NCI-H526 (cell line): ENCODE results near the gene CIAPIN1.
"Not testable (repeated sequence)": the region's sequence is repeated elsewhere in the genome, so short reads cannot be mapped to it uniquely, and the experiment has no call there.

Experiments used
- DNase-seq, 2 experiments: peaks; one replicate each; lab custom pipeline; 2025; lab: John Stamatoyannopoulos, UW

The CIAPIN1 gene

GRCh38 chr16:57406881-57407280 is 40.3 kb downstream of the CIAPIN1 start:
- DNase-seq: no peak

DNA sequence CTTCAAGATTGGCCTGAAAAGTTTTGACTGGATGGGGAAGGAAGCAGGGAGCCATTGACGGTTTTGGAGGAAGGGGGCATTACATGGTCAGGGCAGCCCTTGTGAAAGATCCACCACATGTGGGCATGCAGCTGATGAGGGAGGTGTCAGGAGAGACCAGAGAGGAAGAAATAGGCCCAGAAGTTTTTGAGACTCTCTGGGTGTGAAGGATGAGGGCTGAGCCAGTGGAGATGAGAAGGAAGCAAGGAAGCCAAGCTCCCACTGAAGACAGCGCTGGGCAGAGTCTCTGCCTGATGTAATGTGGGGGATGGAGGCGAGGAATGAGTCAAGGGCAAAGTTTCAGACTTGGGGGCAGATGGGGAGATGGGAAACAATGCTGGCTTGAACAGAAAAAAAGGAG is 42.1 kb downstream of the CIAPIN1 start:
- no peak for DNase-seq

DNA sequence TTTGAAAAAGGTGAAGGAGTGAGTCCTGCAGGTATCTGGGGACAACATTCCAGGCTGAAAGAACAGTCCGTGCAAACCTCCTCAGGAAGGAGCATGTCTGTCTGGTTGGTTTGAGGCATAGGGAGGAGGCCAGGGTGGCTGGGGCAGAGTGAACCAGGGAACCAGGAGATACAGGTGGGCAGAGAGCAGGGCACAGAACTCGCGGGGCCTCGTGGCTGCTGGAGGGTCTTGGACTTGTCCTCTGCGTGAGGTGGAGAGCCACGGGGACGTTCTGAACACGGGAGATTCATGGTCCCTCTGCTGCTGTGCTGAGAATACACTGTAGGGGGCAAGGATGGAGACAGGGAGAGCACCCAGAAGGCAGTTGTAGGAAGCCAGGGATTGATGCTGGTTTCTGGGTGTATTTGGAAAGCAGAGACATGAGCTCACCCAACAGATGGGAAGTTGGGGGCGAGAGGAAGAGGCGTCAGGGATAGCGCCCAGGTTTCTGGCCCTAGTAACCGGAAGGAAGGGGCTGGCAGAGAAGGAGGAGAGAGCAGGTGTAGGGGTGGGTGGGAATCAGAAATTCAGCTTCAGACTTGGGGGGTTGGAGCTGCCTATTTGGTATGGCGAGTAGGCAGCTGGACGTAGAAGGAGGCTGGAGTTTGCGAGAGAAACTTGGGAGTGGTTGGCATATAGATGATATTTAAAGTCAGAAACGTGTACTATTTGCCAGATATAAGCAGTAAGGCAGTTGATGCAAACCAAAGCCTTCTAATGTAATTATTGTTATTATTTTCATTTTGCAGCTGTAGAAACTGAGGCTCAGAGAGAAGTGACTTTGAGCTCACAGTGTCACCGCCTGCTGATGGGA is 43.0 kb downstream of the CIAPIN1 start, which contains the start of gene CCL17:
Gene CCL17, plus strand, starts transcription at position 803 of the 853 bp plus-strand sequence. CDS start 9,166 bp downstream, outside the sequence.
- DNase-seq: no peak

DNA sequence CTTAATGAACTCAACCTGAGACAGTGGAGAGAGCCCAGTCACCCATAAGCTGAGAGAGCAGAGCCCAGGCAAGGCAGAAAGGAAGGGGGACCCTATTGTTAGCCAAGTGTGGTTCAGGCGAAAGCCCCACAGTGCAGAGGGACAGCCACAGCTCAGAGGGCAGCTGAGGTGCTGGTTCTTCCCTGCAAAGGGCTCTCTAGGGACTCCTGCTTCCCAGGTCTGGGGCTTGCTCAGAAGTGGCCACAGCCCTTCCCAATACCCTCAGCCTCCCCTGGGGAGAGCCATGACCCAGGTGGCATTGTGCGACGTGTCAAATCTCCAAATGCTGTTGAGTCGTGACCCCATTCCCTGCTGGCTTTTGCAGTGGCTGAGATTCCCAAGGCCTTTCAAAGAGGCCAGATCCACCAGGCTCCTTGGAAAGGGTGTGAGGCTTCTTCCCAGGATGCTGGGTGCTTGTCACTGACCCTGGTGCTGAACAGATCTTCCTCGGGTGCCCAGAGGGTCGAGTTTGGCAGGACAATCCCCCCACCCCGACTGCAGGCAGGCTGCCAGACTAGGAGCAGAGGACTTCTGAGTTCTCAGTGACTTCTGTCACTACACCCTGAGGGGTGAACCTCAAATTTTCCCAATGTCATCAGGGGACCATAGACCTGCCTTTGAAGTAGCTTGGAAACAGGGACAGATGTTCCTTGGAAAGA is 45.1 kb downstream of the CIAPIN1 start:
- no peak for DNase-seq

DNA sequence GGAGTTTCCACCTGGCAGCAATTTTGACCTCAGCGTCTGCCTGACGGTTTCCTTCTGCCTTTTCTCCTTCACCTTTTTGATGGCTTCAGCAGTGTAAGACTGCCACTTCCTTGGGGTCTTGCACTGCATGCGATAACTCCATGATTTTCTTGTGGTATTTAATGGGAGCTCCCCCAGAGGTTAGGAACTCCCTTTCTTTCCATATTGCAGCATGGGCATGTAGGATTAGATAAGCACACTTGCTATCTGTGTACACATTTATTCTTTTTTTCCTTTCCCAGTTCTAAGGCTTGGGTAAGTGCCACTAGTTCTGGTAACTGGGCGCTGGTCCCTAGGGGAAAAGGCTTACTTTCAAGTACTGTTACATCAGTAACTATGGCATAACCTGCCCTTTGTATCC is 49.7 kb downstream of the CIAPIN1 start:
- not testable (repeated sequence) for DNase-seq

DNA sequence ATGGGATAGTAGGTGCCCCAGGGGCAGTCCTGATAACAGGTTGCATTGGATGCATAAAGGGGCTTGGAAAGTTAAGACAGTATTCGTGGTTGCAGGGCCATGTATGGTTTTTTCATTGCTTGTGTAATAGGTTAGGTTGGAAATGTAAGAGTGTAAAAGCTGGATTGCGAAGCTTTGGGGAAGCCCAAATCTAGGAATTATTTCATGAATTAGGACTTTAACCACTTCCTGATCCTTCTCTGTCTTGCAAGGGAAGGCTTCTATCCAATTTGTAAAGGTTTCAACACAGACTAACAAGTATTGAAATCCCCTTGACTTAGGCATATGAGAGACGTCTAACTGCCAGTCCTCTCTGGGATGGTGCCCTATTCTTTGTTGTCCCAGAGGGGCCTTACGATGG is 50.4 kb downstream of the CIAPIN1 start:
- DNase-seq: no peak

DNA sequence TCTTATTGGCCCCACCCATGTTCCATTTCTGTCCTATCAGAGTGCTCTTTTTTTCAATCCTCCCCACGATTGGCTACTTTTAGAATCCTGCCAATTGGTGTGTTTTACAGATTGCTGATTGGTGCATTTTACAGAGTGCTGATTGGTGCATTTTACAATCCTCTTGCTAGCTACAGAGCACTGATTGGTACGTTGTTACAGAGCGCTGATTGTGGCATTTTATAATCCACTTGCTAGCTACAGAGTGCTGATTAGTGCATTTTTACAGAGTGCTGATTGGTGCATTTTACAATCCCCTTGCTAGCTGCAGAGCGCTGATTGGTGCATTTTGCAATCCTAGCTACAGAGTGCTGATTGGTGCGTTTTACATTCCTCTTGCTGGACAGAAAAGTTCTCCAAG is 52.2 kb downstream of the CIAPIN1 start:
- no peak for DNase-seq

GRCh38 chr16:57394444-57394843 is 52.7 kb downstream of the CIAPIN1 start:
- no peak for DNase-seq

- no peak for DNase-seq
These were observed 54.5 kb downstream of the CIAPIN1 start for GRCh38 chr16:57392694-57393093.

DNA sequence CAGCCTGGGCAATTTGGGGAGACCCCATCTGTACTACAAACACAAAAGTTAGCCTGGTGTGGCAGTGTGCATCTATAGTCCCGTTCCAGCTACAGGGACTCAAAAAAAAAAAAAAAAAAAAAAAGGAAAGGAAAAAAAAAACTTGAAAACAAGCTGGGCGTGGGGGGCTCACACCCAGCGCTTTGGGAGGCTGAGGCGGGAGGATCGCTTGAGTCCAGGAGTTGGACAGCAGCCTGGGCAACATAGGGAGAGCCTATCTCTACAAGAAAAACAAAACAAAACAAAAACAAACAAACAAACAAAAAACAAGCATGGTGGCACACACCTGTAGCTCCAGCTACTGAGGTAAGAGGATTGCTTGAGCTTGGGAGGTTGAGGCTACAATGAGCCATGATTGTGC is 55.5 kb downstream of the CIAPIN1 start:
- DNase-seq: no peak

DNA sequence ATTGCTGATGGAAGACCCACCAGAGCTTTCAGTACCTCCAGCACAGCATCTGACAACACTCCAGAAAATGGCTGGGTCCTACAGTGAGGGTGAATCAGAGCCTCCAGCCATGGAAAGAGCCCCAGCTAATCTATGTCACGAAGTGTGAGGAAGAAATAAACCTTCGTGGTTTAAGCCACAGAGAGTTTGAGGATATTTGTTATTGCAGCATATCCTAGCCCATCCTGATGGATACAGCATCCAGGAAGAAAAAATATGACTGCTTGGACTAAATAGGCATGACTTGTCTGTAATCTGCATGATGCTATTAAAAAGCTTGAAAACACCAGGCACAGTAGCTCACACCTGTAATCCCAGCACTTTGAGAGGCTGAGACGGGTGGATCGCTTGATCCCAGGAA is 55.9 kb downstream of the CIAPIN1 start:
- no peak for DNase-seq

DNA sequence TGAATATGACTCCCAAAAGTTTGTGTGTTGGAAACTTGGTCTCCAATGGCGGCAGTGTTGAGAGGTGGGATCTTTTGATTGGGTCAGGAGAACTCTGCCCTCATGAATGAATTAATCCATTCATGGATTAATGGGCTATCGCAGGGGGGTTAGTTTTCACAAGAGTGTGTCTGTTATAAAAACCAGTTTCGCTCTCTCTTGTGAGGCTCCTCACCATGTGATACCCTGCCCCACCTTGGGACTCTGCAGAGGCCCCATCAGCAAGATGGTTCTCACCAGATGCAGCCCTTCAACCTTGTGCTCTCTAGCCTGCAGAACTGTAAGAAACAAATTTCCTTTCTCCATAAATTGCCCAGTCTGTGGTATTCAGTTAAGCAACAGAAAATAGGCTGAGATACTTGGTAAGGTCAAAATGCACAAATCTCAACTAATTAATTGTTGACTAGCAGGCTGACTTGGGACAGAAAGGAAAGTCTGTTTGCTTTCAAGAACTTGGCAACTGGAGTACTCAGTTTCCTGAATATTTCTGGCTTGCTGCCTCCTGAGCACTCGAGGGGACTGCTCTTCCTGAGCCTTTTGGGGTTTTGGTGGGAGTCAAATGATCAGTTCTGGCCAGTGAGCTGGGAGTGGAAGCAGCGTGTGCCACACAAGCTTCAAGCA is 56.4 kb downstream of the CIAPIN1 start:
- no peak for DNase-seq

- no peak for DNase-seq
These were observed 58.1 kb downstream of the CIAPIN1 start for GRCh38 chr16:57389087-57389468.

DNA sequence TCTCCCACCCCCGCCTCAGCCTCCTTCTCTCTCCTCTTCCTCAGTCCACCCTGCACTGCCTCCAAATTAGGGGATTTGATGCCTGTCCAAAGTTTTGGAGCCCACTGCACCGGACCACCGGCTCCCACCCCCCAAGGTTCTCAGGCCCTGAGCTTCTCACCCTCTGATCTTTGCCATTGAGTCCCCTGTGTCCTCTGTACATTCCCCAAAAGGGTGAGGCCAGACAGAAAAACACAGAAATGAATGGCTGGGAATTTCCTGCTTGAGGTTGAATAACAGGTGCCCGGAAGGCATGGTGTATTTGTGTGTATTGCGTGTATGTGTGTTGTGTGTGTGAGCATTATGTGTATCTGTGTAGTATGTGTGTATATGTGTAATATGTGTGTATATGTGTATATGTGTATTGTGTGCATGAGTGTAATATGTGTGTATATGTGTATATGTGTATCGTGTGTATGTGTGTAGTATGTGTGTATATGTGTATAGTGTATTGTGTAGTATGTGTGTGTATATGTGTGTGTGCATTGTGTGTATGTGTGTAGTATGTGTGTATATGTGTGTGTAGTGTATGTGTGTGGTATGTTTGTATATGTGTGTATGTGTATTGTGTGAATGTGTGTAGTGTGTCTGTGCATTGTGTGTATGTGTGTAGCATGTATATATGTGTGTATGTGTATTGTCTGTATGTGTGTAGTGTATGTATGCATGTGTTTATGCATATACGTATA is 58.7 kb downstream of the CIAPIN1 start:
- DNase-seq: no peak

DNA sequence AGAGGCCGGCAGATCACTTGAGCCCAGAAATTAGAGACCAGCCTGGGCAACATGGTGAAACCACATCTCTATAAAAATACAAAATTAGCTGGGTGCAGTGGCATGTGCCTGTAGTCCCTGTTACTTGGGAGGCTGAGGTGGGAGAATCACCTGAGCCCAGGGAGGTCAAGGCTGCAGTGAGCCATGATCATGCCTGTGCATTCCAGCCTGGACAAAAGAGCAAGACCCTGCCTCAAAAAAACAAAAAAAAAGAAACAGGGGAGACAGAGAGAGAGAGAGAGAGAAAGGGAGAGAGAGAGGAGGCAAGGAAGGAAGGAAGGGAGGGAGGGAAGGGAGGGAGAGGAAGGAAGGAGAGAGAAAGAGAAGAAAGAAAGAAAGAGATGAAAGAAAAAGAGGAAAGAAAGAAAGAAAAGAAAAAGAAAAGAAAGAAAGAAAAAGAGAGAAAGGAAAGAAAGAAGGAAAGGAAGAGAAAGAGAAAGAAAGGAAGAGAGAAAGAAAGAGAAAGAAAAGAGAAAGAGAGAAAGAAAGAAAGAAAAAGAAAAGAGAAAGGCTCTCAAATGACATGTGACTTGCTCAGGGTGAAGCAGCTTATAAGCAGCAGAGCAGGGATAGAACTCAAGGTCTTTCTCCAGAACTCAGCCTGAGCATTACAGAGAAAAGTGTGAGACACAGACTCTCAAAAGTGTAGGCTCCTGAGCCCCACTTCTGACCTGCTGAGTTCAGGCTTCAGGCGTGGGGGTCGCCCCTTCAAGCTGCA is 59.4 kb downstream of the CIAPIN1 start:
- no peak for DNase-seq

DNA sequence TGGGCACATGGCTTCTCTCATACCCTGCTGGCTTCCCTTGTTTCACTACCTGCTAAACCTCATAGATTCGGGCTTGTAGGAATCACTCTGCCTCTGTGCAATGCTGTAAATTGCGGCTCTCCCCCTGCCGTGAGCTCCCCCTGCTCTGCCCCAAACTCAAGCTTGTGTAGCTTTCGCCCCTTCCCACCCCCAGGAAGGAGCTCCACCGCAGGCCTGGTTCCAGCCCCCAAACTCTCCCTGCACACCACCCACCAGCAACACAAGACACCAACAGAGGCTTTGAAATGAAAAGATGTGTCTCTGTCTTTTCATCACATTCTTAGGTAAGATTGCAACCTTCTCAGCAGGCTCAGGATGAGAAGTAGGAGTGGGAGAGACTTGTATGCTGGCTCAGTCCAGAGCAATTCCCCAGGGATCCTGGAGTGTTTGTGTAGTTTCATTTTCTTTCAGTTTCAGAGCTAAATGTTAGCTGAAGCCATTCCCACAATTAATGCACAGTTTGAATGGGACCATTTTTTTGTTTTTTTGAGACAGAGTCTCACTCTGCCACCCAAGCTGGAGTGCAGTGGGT is 60.7 kb downstream of the CIAPIN1 start:
- DNase-seq: peak in 1 of 2 experiments; percentile 20

- DNase-seq: no peak
These were observed 62.1 kb downstream of the CIAPIN1 start for GRCh38 chr16:57385083-57385482.

- DNase-seq: no peak
These were observed 62.7 kb downstream of the CIAPIN1 start for GRCh38 chr16:57384248-57385070.

GRCh38 chr16:57383276-57384247 is 63.6 kb downstream of the CIAPIN1 start:
- DNase-seq: no peak
